HCT116 (cell line): ENCODE measurements around the gene HERPUD1.

ENCODE experiments used
- ATF3 ChIP-seq: IDR thresholded peaks from 2 replicates; pipeline ENCODE4 v1.6.1; 2012
- POLR2AphosphoS5 ChIP-seq: IDR thresholded peaks from 2 replicates; pipeline ENCODE4 v1.6.1; 2011; ENCODE audit warnings: mild to moderate bottlenecking, low read depth, low read length, moderate library complexity
- TF ChIP-seq, protein P1 (sequence below): IDR thresholded peaks from 2 replicates; pipeline ENCODE4 v1.6.1; 2011; ENCODE audit warnings: mild to moderate bottlenecking, low read length, moderate library complexity; ENCODE audit not compliant: insufficient replicate concordance; ENCODE audit errors: extremely low read depth

DNA sequence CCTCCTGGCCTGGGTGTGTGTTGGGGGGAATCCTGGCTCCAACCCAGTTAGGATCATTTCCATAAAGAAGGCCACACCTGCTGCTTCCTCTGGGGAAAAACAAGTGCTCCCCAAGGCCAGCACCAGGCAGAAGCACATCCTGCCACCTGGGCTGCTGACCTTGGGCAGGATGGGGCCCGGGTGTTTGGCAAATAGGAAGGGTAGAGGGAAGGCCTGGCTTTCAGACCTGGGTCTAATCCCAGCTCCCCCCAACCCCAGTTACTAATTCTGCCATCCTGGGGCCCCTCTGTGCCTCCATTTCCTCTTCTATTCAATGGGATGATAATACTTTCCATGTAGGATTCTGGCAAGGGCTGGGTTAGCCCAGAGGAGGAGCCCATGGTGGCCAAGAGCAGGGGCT lies 54.4 kb downstream of the HERPUD1 start:
- TF ChIP-seq ATF3: no peak
- TF ChIP-seq, protein P1, sequence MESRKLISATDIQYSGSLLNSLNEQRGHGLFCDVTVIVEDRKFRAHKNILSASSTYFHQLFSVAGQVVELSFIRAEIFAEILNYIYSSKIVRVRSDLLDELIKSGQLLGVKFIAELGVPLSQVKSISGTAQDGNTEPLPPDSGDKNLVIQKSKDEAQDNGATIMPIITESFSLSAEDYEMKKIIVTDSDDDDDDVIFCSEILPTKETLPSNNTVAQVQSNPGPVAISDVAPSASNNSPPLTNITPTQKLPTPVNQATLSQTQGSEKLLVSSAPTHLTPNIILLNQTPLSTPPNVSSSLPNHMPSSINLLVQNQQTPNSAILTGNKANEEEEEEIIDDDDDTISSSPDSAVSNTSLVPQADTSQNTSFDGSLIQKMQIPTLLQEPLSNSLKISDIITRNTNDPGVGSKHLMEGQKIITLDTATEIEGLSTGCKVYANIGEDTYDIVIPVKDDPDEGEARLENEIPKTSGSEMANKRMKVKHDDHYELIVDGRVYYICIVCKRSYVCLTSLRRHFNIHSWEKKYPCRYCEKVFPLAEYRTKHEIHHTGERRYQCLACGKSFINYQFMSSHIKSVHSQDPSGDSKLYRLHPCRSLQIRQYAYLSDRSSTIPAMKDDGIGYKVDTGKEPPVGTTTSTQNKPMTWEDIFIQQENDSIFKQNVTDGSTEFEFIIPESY: no peak
- no peak for TF ChIP-seq POLR2AphosphoS5
